ENCODE data around the gene RPP30. TPM values are rescaled to one million over a fixed set of nuclear protein-coding genes. Genes with fewer than 3 reads are reported as not detected.
"Not testable (repeated sequence)": the region's sequence is repeated elsewhere in the genome, so short reads cannot be mapped to it uniquely, and the experiment has no call there.

The RPP30 gene
- total RNA-seq, 1 experiment from 2014 or later, result 47.6 TPM

DNA sequence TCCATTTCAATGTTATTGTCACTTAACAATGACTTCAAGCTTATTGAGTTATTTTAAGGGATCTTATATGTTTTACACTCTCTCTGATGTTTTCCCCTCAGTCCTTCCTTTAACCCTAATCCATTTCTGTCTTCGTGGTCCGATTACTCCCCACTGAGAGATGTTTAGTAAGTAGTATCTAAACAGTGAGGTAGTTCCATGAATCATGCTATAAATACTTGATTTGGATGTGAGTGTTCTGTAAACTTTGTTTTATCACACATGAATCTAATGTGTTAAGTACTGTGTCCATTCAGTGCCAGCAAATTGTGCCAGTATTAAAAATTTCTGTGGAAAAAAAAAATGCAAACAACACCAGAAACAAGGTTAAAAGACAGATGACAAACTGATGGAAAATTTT lies 18.6 kb downstream of the RPP30 start:
- Histone ChIP-seq H3K36me3 (peaks cover 10% of the 10 kb centered on the region; the same call in 1 of the 2 replicates), H3K4me1 (no peaks in the 10 kb centered on the region), H3K4me3 (no peak overlapping the region), H3K27ac (no peak overlapping the region), H3K9me3 (replicated peaks) (no peaks in the 10 kb centered on the region), H3K27me3 (no peaks in the 10 kb centered on the region)
- no peak for DNase-seq

GRCh38 chr10:90893190-90893589 lies 21.4 kb downstream of the RPP30 start:
- Histone ChIP-seq H3K4me3 (no peak overlapping the region), H3K27ac (no peak overlapping the region), H3K9me3 (replicated peaks) (no peaks in the 10 kb centered on the region), H3K27me3 (no peaks in the 10 kb centered on the region), H3K4me1 (no peaks in the 10 kb centered on the region), H3K36me3 (peaks cover 2% of the 10 kb centered on the region; the same call in 1 of the 2 replicates)
- DNase-seq, result no peak

- not testable (repeated sequence) for H3K27me3 ChIP-seq; H3K36me3 ChIP-seq; H3K27ac ChIP-seq; H3K4me1 ChIP-seq; H3K4me3 ChIP-seq; DNase-seq; H3K9me3 ChIP-seq (replicated peaks)
Measured at GRCh38 chr10:90896916-90897315, 25.1 kb downstream of the RPP30 start.

DNA sequence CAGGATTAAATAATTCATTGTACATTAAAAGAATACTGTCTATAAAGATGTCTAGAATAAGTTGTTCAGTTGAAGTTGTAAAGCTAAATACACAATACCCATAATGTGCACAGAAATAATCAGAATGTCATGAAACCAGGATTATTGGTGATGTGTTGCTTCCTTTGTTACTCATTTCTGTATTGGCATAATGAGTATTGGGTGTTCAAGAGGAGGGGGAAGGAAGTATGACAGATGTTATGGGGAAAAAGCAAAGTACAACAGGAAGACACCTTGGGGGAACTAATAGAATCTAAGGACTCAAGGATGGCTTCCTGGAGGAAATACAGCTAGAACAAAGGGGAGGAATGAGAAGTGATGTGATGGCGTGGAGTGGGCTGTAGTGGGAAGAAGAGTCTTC lies 34.2 kb downstream of the RPP30 start:
- H3K9me3 ChIP-seq (replicated peaks), result no peaks in the 10 kb centered on the region
- H3K4me3 ChIP-seq, result no peak overlapping the region
- H3K4me1 ChIP-seq, result no peaks in the 10 kb centered on the region
- no peaks in the 10 kb centered on the region for H3K36me3 ChIP-seq
- no peaks in the 10 kb centered on the region for H3K27me3 ChIP-seq
- H3K27ac ChIP-seq, result no peak overlapping the region
- DNase-seq, result no peak

DNA sequence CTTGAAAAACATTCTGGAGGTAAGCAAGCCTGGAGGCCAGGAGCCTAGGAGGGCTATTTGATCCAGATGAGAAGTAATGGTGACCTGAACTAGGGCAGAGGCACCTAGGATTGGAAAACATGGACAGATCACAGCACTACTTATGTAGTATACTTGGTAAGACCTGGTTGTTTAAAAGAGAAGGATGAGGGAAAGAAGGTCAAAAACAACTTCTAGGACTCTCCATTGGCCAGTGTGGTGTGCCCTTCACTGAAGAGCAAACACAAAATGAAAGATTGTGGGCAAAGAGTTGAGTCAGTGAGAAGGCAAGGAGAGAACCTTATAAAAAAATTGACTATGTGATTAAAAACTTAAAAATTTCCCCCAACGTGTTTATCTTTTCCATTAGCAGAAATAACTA lies 34.8 kb downstream of the RPP30 start:
- Histone ChIP-seq H3K4me1 (no peaks in the 10 kb centered on the region), H3K27ac (no peak overlapping the region), H3K4me3 (no peak overlapping the region), H3K9me3 (replicated peaks) (no peaks in the 10 kb centered on the region), H3K27me3 (no peaks in the 10 kb centered on the region), H3K36me3 (no peaks in the 10 kb centered on the region)
- DNase-seq, result no peak

DNA sequence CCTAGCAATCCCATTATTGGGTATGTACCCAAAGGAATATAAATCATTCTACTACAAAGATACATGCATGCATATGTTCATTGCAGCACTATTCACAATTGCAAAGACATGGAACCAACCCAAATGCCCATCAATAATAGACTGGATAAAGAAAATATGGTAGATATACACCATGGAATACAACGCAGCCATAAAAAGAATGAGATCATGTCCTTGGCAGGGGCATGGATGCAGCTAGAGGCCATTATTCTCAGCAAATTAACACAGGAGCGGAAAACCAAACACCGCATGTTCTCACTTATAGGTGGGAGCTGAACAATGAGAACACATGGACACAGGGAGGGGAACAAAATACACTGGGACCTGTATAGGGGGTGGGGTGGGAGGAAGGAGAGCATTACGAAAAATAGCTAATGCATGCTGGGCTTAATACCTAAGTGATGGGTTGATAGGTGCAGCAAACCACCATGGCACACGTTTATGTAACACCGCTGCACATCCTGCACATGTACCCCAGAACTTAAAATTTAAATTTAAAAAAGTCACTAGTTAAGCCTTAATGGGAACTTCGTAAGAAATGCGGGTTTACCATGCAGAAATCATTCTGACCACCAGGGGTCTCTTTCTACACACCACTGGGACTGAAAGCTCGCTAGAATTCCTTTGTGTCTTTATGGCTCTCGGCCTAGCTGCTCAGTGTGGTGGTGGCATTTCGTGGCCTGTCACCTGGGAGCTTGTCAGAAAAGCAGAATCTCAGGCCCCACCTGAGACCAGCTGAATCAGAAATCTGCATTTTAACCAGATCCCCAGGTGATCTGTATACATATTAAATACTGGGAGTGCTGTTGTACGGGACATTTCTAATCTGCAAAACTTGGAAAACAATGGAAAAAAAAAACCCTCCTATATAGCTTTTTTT lies 39.6 kb downstream of the RPP30 start:
- Histone ChIP-seq H3K4me1 (no peaks in the 10 kb centered on the region), H3K4me3 (no peak overlapping the region), H3K27ac (no peak overlapping the region), H3K9me3 (replicated peaks) (no peaks in the 10 kb centered on the region), H3K36me3 (no peaks in the 10 kb centered on the region), H3K27me3 (no peaks in the 10 kb centered on the region)
- DNase-seq, result peak; percentile 24 to 73

GRCh38 chr10:90912174-90912573 lies 40.4 kb downstream of the RPP30 start:
- Histone ChIP-seq H3K36me3 (no peaks in the 10 kb centered on the region), H3K27me3 (no peaks in the 10 kb centered on the region), H3K9me3 (replicated peaks) (no peaks in the 10 kb centered on the region), H3K4me1 (no peaks in the 10 kb centered on the region), H3K4me3 (no peak overlapping the region), H3K27ac (no peak overlapping the region)
- no peak for DNase-seq

GRCh38 chr10:90912854-90913479 lies 41.2 kb downstream of the RPP30 start:
- Histone ChIP-seq H3K4me3 (no peak overlapping the region), H3K27me3 (no peaks in the 10 kb centered on the region), H3K36me3 (no peaks in the 10 kb centered on the region), H3K9me3 (replicated peaks) (no peaks in the 10 kb centered on the region), H3K4me1 (no peaks in the 10 kb centered on the region), H3K27ac (no peak overlapping the region)
- DNase-seq, result no peak

DNA sequence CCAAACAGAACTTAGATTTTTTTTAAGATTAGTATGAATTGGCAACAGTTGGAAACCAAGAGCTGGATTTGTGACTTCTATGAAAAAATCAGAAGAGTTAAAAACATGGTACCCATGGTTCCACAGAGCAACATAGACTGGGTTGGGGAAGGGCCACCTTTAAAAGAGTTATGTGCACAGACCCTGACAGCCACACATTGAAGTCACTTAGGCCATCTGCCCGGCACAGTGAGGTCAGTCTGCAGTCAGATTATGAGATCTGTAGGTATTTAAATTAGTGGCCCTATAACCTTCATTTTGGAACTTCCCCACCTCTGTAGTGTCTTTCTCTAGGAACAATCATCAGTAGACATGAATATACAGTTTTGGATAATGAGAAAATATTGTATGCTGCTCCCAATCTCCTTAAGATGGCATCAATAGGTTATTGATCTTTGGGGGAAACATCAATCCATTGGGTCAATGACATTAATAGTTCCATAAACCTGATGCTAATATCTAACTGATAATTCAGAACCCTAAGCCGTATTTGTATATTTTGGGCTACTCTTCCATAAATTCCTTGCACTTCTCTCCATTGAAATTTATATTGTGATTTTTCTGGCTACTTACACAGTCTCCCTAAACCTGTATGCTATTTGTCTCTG lies 42.1 kb downstream of the RPP30 start:
- no peaks in the 10 kb centered on the region for H3K36me3 ChIP-seq
- no peaks in the 10 kb centered on the region for H3K27me3 ChIP-seq
- DNase-seq, result no peak
- no peaks in the 10 kb centered on the region for H3K9me3 ChIP-seq (replicated peaks)
- no peak overlapping the region for H3K27ac ChIP-seq
- H3K4me3 ChIP-seq, result no peak overlapping the region
- H3K4me1 ChIP-seq, result no peaks in the 10 kb centered on the region; the same call in 1 of the 2 replicates

- peaks cover 12% of the 10 kb centered on the region for H3K4me1 ChIP-seq
- H3K4me3 ChIP-seq, result no peak overlapping the region
- no peaks in the 10 kb centered on the region for H3K36me3 ChIP-seq
- H3K9me3 ChIP-seq (replicated peaks), result no peaks in the 10 kb centered on the region
- no peaks in the 10 kb centered on the region for H3K27me3 ChIP-seq
- no peak for DNase-seq
- H3K27ac ChIP-seq, result no peak overlapping the region
Measured at GRCh38 chr10:90914992-90915765, 43.4 kb downstream of the RPP30 start.

DNA sequence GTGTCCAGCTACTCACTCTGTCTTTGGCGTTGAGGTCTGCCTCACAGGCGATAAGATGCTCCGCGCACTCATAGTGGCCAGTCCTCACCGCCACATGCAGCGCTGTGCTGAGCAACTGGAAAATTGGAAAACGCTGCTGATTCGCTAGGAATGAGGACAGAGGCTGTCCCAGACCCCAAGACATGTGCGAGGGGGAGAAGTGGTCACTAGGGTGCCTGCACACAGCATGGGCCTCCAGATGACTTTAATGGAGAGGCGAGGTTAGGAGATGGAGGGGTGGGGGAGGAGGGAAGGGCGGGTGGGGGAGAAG lies 43.9 kb downstream of the RPP30 start:
- H3K4me1 ChIP-seq, result peaks cover 17% of the 10 kb centered on the region
- DNase-seq, result no peak
- H3K4me3 ChIP-seq, result no peak overlapping the region
- no peaks in the 10 kb centered on the region for H3K36me3 ChIP-seq
- H3K27me3 ChIP-seq, result no peaks in the 10 kb centered on the region
- H3K9me3 ChIP-seq (replicated peaks), result no peaks in the 10 kb centered on the region
- H3K27ac ChIP-seq, result no peak overlapping the region

- H3K27ac ChIP-seq, result no peak overlapping the region
- no peak overlapping the region for H3K4me3 ChIP-seq
- no peaks in the 10 kb centered on the region for H3K9me3 ChIP-seq (replicated peaks)
- peaks cover 24% of the 10 kb centered on the region for H3K4me1 ChIP-seq
- H3K36me3 ChIP-seq, result no peaks in the 10 kb centered on the region
- no peaks in the 10 kb centered on the region for H3K27me3 ChIP-seq
- DNase-seq, result no peak
Measured at GRCh38 chr10:90916392-90917237, 44.8 kb downstream of the RPP30 start.

DNA sequence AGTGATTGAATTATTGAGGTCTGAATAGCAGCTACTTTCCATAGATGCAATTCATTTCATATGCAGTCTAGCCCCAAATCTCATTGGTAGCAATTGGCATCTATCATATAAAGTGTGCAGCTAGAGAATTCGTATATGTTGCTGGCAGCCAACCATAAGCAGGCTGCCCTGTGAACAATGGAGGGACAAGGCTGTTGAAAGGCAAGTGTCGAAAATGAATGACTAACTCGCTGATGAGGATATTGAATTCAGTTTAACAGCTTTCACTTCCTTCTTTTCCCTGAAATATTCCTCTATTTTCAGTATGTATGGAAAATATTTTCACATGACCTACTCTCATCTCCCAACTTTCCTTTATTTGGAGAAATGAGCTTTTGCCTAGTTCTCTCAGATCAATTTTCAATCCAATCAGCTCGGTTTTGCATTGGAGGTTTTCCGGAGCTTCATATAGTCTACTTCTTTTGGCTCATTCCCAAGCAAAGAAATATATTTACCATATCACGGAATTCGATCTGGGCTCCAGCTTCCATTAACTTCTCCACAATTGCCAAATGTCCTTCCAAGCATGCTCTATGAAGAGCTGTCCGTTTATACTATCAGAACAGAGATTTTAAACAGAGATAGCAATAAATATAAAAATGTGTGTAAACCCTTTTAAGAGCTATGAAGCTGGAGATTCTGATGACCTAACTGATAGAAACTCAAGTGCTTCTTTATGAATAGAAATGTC lies 45.6 kb downstream of the RPP30 start:
- Histone ChIP-seq H3K4me3 (no peak overlapping the region), H3K4me1 (peaks cover 26% of the 10 kb centered on the region), H3K36me3 (no peaks in the 10 kb centered on the region), H3K27ac (no peak overlapping the region), H3K9me3 (replicated peaks) (no peaks in the 10 kb centered on the region), H3K27me3 (no peaks in the 10 kb centered on the region)
- DNase-seq, result no peak

GRCh38 chr10:90917968-90918318 lies 46.2 kb downstream of the RPP30 start:
- H3K4me3 ChIP-seq, result no peak overlapping the region
- H3K4me1 ChIP-seq, result peaks cover 26% of the 10 kb centered on the region
- no peaks in the 10 kb centered on the region for H3K27me3 ChIP-seq
- DNase-seq, result no peak
- no peaks in the 10 kb centered on the region for H3K9me3 ChIP-seq (replicated peaks)
- H3K36me3 ChIP-seq, result no peaks in the 10 kb centered on the region
- no peak overlapping the region for H3K27ac ChIP-seq

All from SJCRH30 (cell line).